Uterus (tissue), 2 donors: Measurements from ENCODE around the gene CD300LG.

Source experiments
- POLR2A ChIP-seq, 2 donors: fragments of 450-650 bp; IDR thresholded peaks; one replicate each; pipeline ENCODE4 v1.6.1; 2016; ENCODE audit warnings: antibody characterized with exemption in 2 of 2, mild to moderate bottlenecking in 1 of 2, moderate library complexity in 1 of 2
- TF ChIP-seq, protein P1 (sequence below), 4 experiments: fragments of 200-600 bp in 2 of 4; fragments of 450-650 bp in 2 of 4; sonication (generic) in 2 of 4; IDR thresholded peaks; one replicate each; pipeline ENCODE4 v1.5.1; 2016 to 2019; ENCODE audit warnings: antibody characterized with exemption in 4 of 4, mild to moderate bottlenecking in 2 of 4, moderate library complexity in 1 of 4

GRCh38 chr17:43901861-43902589 lies 55.0 kb downstream of the CD300LG start:
- no peak for TF ChIP-seq POLR2A (IDR thresholded peaks at IDR 0.05)
- TF ChIP-seq, protein P1, sequence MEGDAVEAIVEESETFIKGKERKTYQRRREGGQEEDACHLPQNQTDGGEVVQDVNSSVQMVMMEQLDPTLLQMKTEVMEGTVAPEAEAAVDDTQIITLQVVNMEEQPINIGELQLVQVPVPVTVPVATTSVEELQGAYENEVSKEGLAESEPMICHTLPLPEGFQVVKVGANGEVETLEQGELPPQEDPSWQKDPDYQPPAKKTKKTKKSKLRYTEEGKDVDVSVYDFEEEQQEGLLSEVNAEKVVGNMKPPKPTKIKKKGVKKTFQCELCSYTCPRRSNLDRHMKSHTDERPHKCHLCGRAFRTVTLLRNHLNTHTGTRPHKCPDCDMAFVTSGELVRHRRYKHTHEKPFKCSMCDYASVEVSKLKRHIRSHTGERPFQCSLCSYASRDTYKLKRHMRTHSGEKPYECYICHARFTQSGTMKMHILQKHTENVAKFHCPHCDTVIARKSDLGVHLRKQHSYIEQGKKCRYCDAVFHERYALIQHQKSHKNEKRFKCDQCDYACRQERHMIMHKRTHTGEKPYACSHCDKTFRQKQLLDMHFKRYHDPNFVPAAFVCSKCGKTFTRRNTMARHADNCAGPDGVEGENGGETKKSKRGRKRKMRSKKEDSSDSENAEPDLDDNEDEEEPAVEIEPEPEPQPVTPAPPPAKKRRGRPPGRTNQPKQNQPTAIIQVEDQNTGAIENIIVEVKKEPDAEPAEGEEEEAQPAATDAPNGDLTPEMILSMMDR (IDR thresholded peaks at IDR 0.05): no peak
